ENCODE measurements around the gene IL23A.

DNA sequence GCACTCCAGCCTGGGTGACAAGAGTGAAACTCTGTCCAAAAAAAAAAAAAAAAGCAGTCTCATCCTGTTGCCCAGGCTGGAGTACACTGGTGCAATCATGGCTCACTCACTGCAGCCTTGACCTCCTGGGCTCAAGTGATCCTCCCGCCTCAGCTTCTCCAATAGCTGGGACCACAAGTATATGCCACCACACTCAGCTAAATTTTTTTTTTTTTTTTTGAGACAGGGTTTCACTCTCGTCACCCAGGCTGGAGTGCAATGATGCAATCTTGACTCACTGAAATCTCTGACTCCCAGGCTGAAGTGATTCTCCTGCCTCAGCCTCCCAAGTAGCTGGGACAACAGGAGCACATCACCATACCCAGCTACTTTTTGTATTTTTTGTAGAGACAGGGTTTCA, 17.7 kb upstream of the IL23A start:
- TF ChIP-seq, protein P1, sequence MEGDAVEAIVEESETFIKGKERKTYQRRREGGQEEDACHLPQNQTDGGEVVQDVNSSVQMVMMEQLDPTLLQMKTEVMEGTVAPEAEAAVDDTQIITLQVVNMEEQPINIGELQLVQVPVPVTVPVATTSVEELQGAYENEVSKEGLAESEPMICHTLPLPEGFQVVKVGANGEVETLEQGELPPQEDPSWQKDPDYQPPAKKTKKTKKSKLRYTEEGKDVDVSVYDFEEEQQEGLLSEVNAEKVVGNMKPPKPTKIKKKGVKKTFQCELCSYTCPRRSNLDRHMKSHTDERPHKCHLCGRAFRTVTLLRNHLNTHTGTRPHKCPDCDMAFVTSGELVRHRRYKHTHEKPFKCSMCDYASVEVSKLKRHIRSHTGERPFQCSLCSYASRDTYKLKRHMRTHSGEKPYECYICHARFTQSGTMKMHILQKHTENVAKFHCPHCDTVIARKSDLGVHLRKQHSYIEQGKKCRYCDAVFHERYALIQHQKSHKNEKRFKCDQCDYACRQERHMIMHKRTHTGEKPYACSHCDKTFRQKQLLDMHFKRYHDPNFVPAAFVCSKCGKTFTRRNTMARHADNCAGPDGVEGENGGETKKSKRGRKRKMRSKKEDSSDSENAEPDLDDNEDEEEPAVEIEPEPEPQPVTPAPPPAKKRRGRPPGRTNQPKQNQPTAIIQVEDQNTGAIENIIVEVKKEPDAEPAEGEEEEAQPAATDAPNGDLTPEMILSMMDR (conservative IDR thresholded peaks at IDR 0.05; ENCODE audit: low read length), result no peak
- TF ChIP-seq EZH2phosphoT487 (IDR thresholded peaks at IDR 0.05; ENCODE audit: borderline replicate concordance, low read depth, low read length), result no peak

Data from OCI-LY7 (cell line).